H9 (cell line): Measurements from ENCODE around the gene ZNF346. TPM values are rescaled to one million over a fixed set of nuclear protein-coding genes. Genes with fewer than 3 reads are reported as not detected.

Experiments used
- DNase-seq: peaks from one replicate; pipeline ENCODE4 v3.0.0-alpha.2; 2017
- H2AFZ ChIP-seq: one replicate; pipeline ENCODE4 v1.6.1; 2013; ENCODE audit warnings: mild to moderate bottlenecking, low read length, control low read depth, moderate library complexity
- H2AK5ac ChIP-seq: 2 replicates; pipeline ENCODE4 v1.6.1; 2013; ENCODE audit warnings: low read length, control low read depth, mixed read lengths; ENCODE audit not compliant: insufficient read length
- H2BK120ac ChIP-seq: one replicate; pipeline ENCODE4 v1.6.1; 2013; ENCODE audit warnings: low read depth, mild to moderate bottlenecking, low read length, control low read depth, inconsistent platforms; ENCODE audit not compliant: poor library complexity, severe bottlenecking
- H2BK12ac ChIP-seq: 2 replicates; pipeline ENCODE4 v1.6.1; 2013; ENCODE audit warnings: low read length, control low read depth, mixed read lengths, low read depth; ENCODE audit not compliant: insufficient read length
- H2BK15ac ChIP-seq: 2 replicates; pipeline ENCODE4 v1.6.1; 2013; ENCODE audit warnings: low read depth, low read length, control low read depth
- H2BK20ac ChIP-seq: one replicate; pipeline ENCODE4 v1.6.1; 2013; ENCODE audit warnings: low read depth, mild to moderate bottlenecking, low read length, control low read depth, inconsistent platforms; ENCODE audit not compliant: poor library complexity, severe bottlenecking
- H2BK5ac ChIP-seq: 2 replicates; pipeline ENCODE4 v1.6.1; 2013; ENCODE audit warnings: low read length, control low read depth, mixed read lengths; ENCODE audit not compliant: insufficient read length
- H3K14ac ChIP-seq: 2 replicates; pipeline ENCODE4 v1.6.1; 2013; ENCODE audit warnings: low read length, control low read depth; ENCODE audit not compliant: insufficient read depth
- H3K18ac ChIP-seq: 2 replicates; pipeline ENCODE4 v1.6.1; 2013; ENCODE audit warnings: low read depth, mild to moderate bottlenecking, mixed read lengths, low read length, control low read depth; ENCODE audit not compliant: insufficient read length
- H3K23ac ChIP-seq: 2 replicates; pipeline ENCODE4 v1.6.1; 2013; ENCODE audit warnings: low read length, control low read depth, mixed read lengths, low read depth; ENCODE audit not compliant: insufficient read length
- H3K23me2 ChIP-seq: 2 replicates; pipeline ENCODE4 v1.6.1; 2013; ENCODE audit warnings: low read depth, mild to moderate bottlenecking, mixed read lengths, low read length, control low read depth; ENCODE audit not compliant: insufficient read length, poor library complexity, severe bottlenecking
- H3K27ac ChIP-seq: 2 replicates; pipeline ENCODE4 v1.5.1; 2013; ENCODE audit warnings: low read length, control low read depth, mixed read lengths, low read depth; ENCODE audit not compliant: insufficient read length
- H3K27me3 ChIP-seq: 2 replicates; pipeline ENCODE4 v1.6.1; 2013; ENCODE audit warnings: low read length, control low read depth, inconsistent platforms; ENCODE audit not compliant: insufficient read depth
- H3K4ac ChIP-seq: 2 replicates; pipeline ENCODE4 v1.6.1; 2013; ENCODE audit warnings: low read depth, mild to moderate bottlenecking, control low read depth, inconsistent platforms, low read length, moderate library complexity
- H3K4me1 ChIP-seq: 2 replicates; pipeline ENCODE4 v1.6.1; 2013; ENCODE audit warnings: low read length, control low read depth, inconsistent platforms; ENCODE audit not compliant: insufficient read depth
- H3K4me2 ChIP-seq: 2 replicates; pipeline ENCODE4 v1.6.1; 2013; ENCODE audit warnings: low read length, control low read depth, mixed read lengths; ENCODE audit not compliant: insufficient read length, insufficient read depth
- H3K56ac ChIP-seq: 2 replicates; pipeline ENCODE4 v1.6.1; 2013; ENCODE audit warnings: low read depth, mild to moderate bottlenecking, mixed read lengths, low read length, control low read depth; ENCODE audit not compliant: insufficient read length
- H3K79me1 ChIP-seq: 2 replicates; pipeline ENCODE4 v1.6.1; 2013; ENCODE audit warnings: low read depth, mild to moderate bottlenecking, moderate library complexity, low read length, control low read depth, inconsistent platforms; ENCODE audit not compliant: insufficient read depth, poor library complexity, severe bottlenecking
- H3K79me2 ChIP-seq: 2 replicates; pipeline ENCODE4 v1.6.1; 2013; ENCODE audit warnings: low read length, control low read depth, inconsistent platforms; ENCODE audit not compliant: insufficient read depth
- H3K9ac ChIP-seq: 2 replicates; pipeline ENCODE4 v1.6.1; 2013; ENCODE audit warnings: low read length, control low read depth, mixed read lengths; ENCODE audit not compliant: insufficient read length; ENCODE audit errors: extremely low read depth
- H3K9me3 ChIP-seq: one replicate; pipeline ENCODE4 v1.6.1; 2013; ENCODE audit warnings: low read depth, low read length, inconsistent platforms; ENCODE audit not compliant: control insufficient read depth
- H3T11ph ChIP-seq: one replicate; pipeline ENCODE4 v1.6.1; 2013; ENCODE audit warnings: mild to moderate bottlenecking, low read length, control low read depth, inconsistent platforms
- H4K20me1 ChIP-seq: one replicate; pipeline ENCODE4 v1.6.1; 2013; ENCODE audit not compliant: control insufficient read depth, insufficient read length, insufficient read depth
- H4K5ac ChIP-seq: 2 replicates; pipeline ENCODE4 v1.6.1; 2013; ENCODE audit warnings: low read depth, mild to moderate bottlenecking, mixed read lengths, low read length, control low read depth; ENCODE audit not compliant: insufficient read length
- H4K8ac ChIP-seq: replicated peaks from 2 replicates; pipeline ENCODE4 v1.6.1; 2013; ENCODE audit warnings: low read length, control low read depth, mixed read lengths, low read depth; ENCODE audit not compliant: insufficient read length
- H4K91ac ChIP-seq: 2 replicates; pipeline ENCODE4 v1.6.1; 2013; ENCODE audit warnings: low read depth, mild to moderate bottlenecking, moderate library complexity, mixed read lengths, low read length, control low read depth; ENCODE audit not compliant: insufficient read length
- H3K27ac Mint-ChIP-seq, 3 experiments: 2 replicates in 2 of 3; 3 replicates in 1 of 3; pipeline ENCODE4 v1.8.0; 2020 to 2021; ENCODE audit warnings: mixed read lengths in 3 of 3, mild to moderate bottlenecking in 1 of 3, moderate library complexity in 1 of 3
- H3K27me3 Mint-ChIP-seq: 2 replicates; pipeline ENCODE4 v1.8.0; 2021; ENCODE audit warnings: low read depth, mild to moderate bottlenecking, moderate library complexity, mixed read lengths
- H3K36me3 Mint-ChIP-seq, 3 experiments: 2 replicates in 2 of 3; 3 replicates in 1 of 3; pipeline ENCODE4 v1.8.0; 2020 to 2021; ENCODE audit warnings: low read depth in 3 of 3, mixed read lengths in 3 of 3; ENCODE audit not compliant: insufficient read depth in 1 of 3
- H3K4me1 Mint-ChIP-seq, 2 experiments: 2 replicates each; pipeline ENCODE4 v1.8.0; 2020; ENCODE audit warnings: mixed read lengths in 2 of 2
- H3K4me3 Mint-ChIP-seq, 2 experiments: 2 replicates in 1 of 2; 3 replicates in 1 of 2; pipeline ENCODE4 v1.8.0; 2020 to 2021; ENCODE audit warnings: mild to moderate bottlenecking in 2 of 2, mixed read lengths in 2 of 2, moderate library complexity in 1 of 2
- H3K9me3 Mint-ChIP-seq, 2 experiments: 2 replicates in 1 of 2; 3 replicates in 1 of 2; pipeline ENCODE4 v1.8.0; 2020; ENCODE audit warnings: mild to moderate bottlenecking in 2 of 2, mixed read lengths in 2 of 2, moderate library complexity in 1 of 2
- WGBS: extraction: QIAGEN DNeasy Blood & Tissue Kit; methylation state at CpG from one replicate; pipeline ENCODE4 v1.1.7; 2013; ENCODE audit warnings: missing lambda C conversion rate, low lambda C conversion rate, mixed read lengths; ENCODE audit not compliant: insufficient read length; ENCODE audit errors: extremely low coverage; 5-methylcytosine and 5-hydroxymethylcytosine counted together
- total RNA-seq: library from RNA; stranded (reverse); gene quantifications from 2 replicates; pipeline ENCODE4 v1.2.1, GENCODE V29; 2021
- TF ChIP-seq, protein P1 (sequence below): fragments of 200-600 bp; sonication (generic); conservative IDR thresholded peaks from 3 replicates; pipeline ENCODE4 v1.8.0; 2021; ENCODE audit warnings: antibody characterized with exemption, mild to moderate bottlenecking

ZNF346 gene
- total RNA-seq, 1 experiment from 2014 or later = 22.7 TPM

DNA sequence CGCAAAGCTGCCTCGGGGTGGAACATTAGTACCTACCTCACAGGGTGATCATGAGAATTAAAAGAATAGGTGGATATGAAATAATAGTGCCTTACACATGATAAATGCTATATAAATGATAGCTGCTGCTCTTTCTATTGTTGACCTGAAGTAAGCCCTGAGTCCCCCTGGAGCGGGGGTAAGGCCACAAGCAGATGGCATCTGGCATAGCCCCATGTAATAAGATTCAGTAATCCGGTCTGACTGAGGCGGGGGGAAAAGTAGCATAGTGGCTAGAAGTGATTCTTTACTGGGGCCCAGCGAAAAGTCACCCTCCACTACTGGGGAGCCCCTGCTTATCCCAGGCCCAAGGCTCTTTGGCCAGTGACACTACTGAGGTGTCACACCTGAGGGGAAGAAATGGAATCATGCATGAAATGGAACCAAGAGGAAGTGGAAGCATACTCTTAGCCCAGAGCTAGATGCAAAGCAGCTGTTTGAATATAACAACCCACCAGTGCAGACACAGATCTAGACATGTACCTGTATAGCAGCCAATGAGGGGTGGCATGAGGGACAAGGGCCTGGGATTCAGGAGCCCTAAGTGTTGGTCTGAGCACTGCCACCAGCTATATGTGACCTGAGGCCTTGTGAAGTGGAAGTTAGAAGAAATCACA lies 48.2 kb downstream of the ZNF346 start:
- WGBS = no CpG with 5 or more reads among the region's 6 CpGs
- Histone ChIP-seq H3K79me1 (no peaks in the 10 kb centered on the region), H4K8ac (no peak overlapping the region), H3K4me2 (no peak overlapping the region), H3K4me1 (no peaks in the 10 kb centered on the region), H2BK15ac (no peak overlapping the region), H3K27ac (no peak overlapping the region), H3K14ac (no peak overlapping the region), H3K56ac (no peak overlapping the region), H4K20me1 (no peaks in the 10 kb centered on the region), H3K23me2 (no peaks in the 10 kb centered on the region), H4K5ac (no peak overlapping the region), H3K27me3 (no peaks in the 10 kb centered on the region), H2BK12ac (no peak overlapping the region), H3K79me2 (no peaks in the 10 kb centered on the region), H4K91ac (no peak overlapping the region), H3K9ac (no peak overlapping the region), H3K23ac (no peak overlapping the region), H2BK120ac (no peak overlapping the region), H3T11ph (no peak overlapping the region), H2BK20ac (no peak overlapping the region), H2AFZ (no peak overlapping the region), H2AK5ac (no peak overlapping the region), H3K9me3 (no peaks in the 10 kb centered on the region), H3K4ac (no peak overlapping the region), H2BK5ac (no peak overlapping the region), H3K18ac (no peak overlapping the region)
- no peaks in the 10 kb centered on the region for H3K9me3 Mint-ChIP-seq
- H3K27ac Mint-ChIP-seq = no peak overlapping the region
- no peak for DNase-seq
- TF ChIP-seq, protein P1, sequence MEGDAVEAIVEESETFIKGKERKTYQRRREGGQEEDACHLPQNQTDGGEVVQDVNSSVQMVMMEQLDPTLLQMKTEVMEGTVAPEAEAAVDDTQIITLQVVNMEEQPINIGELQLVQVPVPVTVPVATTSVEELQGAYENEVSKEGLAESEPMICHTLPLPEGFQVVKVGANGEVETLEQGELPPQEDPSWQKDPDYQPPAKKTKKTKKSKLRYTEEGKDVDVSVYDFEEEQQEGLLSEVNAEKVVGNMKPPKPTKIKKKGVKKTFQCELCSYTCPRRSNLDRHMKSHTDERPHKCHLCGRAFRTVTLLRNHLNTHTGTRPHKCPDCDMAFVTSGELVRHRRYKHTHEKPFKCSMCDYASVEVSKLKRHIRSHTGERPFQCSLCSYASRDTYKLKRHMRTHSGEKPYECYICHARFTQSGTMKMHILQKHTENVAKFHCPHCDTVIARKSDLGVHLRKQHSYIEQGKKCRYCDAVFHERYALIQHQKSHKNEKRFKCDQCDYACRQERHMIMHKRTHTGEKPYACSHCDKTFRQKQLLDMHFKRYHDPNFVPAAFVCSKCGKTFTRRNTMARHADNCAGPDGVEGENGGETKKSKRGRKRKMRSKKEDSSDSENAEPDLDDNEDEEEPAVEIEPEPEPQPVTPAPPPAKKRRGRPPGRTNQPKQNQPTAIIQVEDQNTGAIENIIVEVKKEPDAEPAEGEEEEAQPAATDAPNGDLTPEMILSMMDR = no peak
- no peaks in the 10 kb centered on the region; the same call in 1 of the 2 replicates for H3K27me3 Mint-ChIP-seq
- peaks cover 4 to 9% of the 10 kb centered on the region in 2 experiments for H3K4me1 Mint-ChIP-seq
- H3K4me3 Mint-ChIP-seq = no peak overlapping the region
- H3K36me3 Mint-ChIP-seq = peaks cover 0 to 6% (median 2%) of the 10 kb centered on the region in 3 experiments; a peak in 1 of 7 replicates
